Caco-2 (cell line): ENCODE measurements around the gene ARHGAP25. TPM values are rescaled to one million over a fixed set of nuclear protein-coding genes. Genes with fewer than 3 reads are reported as not detected.

Source experiments
- BruUV-seq: library from RNA; stranded (reverse); fragments of 400-500 nt; replicated peaks from 2 replicates; lab custom pipeline; 2021; lab: Mats Ljungman, UMichigan
- CTCF ChIA-PET: fragments of 300-600 bp; sonication (Branson Sonifier 250); formaldehyde crosslinking; loops from one replicate; lab custom pipeline; 2022; ENCODE audit warnings: antibody characterized with exemption; lab: Charles Lee
- POLR2A ChIA-PET: fragments of 300-600 bp; sonication (Branson Sonifier 250); formaldehyde crosslinking; loops from one replicate; lab custom pipeline; 2022; ENCODE audit warnings: antibody characterized with exemption; lab: Charles Lee
- DNase-seq, 2 experiments: peaks; one replicate each; pipeline versions ENCODE4 v3.0.0 to v3.0.0-alpha.2; 2020 to 2022
- H3K27me3 ChIP-seq: replicated peaks from 2 replicates; pipeline ENCODE4 v1.6.0; 2011; ENCODE audit warnings: low read length; ENCODE audit not compliant: control insufficient read depth, insufficient read depth
- H3K36me3 ChIP-seq: 2 replicates; pipeline ENCODE4 v1.5.1; 2011; ENCODE audit warnings: low read length; ENCODE audit not compliant: control insufficient read depth, insufficient read depth
- H3K4me1 ChIP-seq: fragments of 250-450 bp; sonication (Bioruptor Pico); 2 replicates; pipeline ENCODE4 v1.5.1; 2020; ENCODE audit warnings: mild to moderate bottlenecking
- H3K4me3 ChIP-seq: 2 replicates; pipeline ENCODE4 v1.5.1; 2011; ENCODE audit warnings: low read depth, mild to moderate bottlenecking, control low read depth, low read length
- H3K9me3 ChIP-seq: fragments of 250-450 bp; sonication (Bioruptor Pico); 2 replicates; pipeline ENCODE4 v1.5.1; 2020; ENCODE audit warnings: mild to moderate bottlenecking, moderate library complexity
- H3K27ac Mint-ChIP-seq: one replicate; pipeline ENCODE4 v1.8.0; 2022; ENCODE audit warnings: mixed read lengths; ENCODE audit not compliant: unreplicated experiment
- H3K27me3 Mint-ChIP-seq: one replicate; pipeline ENCODE4 v1.8.0; 2022; ENCODE audit warnings: mixed read lengths; ENCODE audit not compliant: insufficient read depth, unreplicated experiment
- H3K36me3 Mint-ChIP-seq: one replicate; pipeline ENCODE4 v1.8.0; 2022; ENCODE audit warnings: mild to moderate bottlenecking, mixed read lengths; ENCODE audit not compliant: insufficient read depth, unreplicated experiment
- H3K4me1 Mint-ChIP-seq: one replicate; pipeline ENCODE4 v1.8.0; 2022; ENCODE audit warnings: low read depth, mixed read lengths; ENCODE audit not compliant: unreplicated experiment
- H3K4me3 Mint-ChIP-seq: one replicate; pipeline ENCODE4 v1.8.0; 2022; ENCODE audit warnings: mild to moderate bottlenecking, moderate library complexity, mixed read lengths; ENCODE audit not compliant: unreplicated experiment
- H3K9me3 Mint-ChIP-seq: one replicate; pipeline ENCODE4 v1.8.0; 2022; ENCODE audit warnings: mixed read lengths; ENCODE audit not compliant: unreplicated experiment
- intact Hi-C: fragments of 100-400 bp; cut with micrococcal nuclease; formaldehyde crosslinking; loops from one replicate; pipeline ENCODE4 v1.10.0; 2022; ENCODE audit not compliant: unreplicated experiment
- total RNA-seq: library from RNA; stranded (reverse); gene quantifications from 2 replicates; pipeline ENCODE4 v1.2.3, GENCODE V29; 2022
- TF ChIP-seq, protein P1 (sequence below), 2 experiments: fragments of 200-600 bp in 1 of 2; IDR thresholded peaks; 1 replicate in 1 of 2; 2 replicates in 1 of 2; pipeline versions ENCODE4 v1.5.1 to v1.8.0; 2011 to 2022; ENCODE audit warnings: antibody characterized with exemption in 1 of 2, control low read depth in 1 of 2, inconsistent platforms in 1 of 2, low read depth in 1 of 2, low read length in 1 of 2, mild to moderate bottlenecking in 1 of 2, moderate library complexity in 1 of 2; ENCODE audit not compliant: insufficient read depth in 1 of 2, severe bottlenecking in 1 of 2, unreplicated experiment in 1 of 2

ARHGAP25 gene
- total RNA-seq, 1 experiment from 2014 or later: 0.48 TPM

DNA sequence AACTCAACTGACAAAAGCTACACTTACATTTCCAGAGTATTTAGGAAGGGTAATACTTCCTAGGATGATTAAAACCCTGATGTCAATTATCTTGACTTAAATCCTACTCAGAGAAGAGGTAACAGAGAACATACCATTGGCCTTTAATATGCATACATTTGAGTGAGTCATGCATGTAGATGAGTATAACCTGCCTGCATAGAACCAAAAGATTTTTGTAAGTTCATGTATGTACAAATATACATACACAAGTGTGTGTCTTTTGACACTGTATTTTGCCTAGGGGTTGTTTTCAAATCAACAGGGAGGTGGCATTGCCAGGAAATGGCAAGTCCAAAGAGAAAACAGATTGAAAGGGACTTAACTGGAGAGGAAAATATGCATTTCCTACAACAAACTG, 130.5 kb downstream of the ARHGAP25 start:
- TF ChIP-seq, protein P1, sequence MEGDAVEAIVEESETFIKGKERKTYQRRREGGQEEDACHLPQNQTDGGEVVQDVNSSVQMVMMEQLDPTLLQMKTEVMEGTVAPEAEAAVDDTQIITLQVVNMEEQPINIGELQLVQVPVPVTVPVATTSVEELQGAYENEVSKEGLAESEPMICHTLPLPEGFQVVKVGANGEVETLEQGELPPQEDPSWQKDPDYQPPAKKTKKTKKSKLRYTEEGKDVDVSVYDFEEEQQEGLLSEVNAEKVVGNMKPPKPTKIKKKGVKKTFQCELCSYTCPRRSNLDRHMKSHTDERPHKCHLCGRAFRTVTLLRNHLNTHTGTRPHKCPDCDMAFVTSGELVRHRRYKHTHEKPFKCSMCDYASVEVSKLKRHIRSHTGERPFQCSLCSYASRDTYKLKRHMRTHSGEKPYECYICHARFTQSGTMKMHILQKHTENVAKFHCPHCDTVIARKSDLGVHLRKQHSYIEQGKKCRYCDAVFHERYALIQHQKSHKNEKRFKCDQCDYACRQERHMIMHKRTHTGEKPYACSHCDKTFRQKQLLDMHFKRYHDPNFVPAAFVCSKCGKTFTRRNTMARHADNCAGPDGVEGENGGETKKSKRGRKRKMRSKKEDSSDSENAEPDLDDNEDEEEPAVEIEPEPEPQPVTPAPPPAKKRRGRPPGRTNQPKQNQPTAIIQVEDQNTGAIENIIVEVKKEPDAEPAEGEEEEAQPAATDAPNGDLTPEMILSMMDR (IDR thresholded peaks at IDR 0.05; ENCODE audit: insufficient read depth in 1 of 2, low read depth in 1 of 2, low read length in 1 of 2, severe bottlenecking in 1 of 2, unreplicated experiment in 1 of 2): no peak

GRCh38 chr2:68870215-68870614, 135.6 kb downstream of the ARHGAP25 start:
- no peaks in the 10 kb centered on the region for H3K36me3 ChIP-seq
- no peaks in the 10 kb centered on the region for H3K9me3 Mint-ChIP-seq
- no peak overlapping the region for H3K27ac Mint-ChIP-seq
- no peaks in the 10 kb centered on the region for H3K4me1 Mint-ChIP-seq
- H3K36me3 Mint-ChIP-seq: no peaks in the 10 kb centered on the region
- H3K4me3 Mint-ChIP-seq: no peak overlapping the region
- CTCF ChIA-PET: no interaction called here
- intact Hi-C loops: no loop called here
- no peaks in the 10 kb centered on the region for H3K9me3 ChIP-seq
- no peaks in the 10 kb centered on the region; the same call in 1 of the 2 replicates for H3K27me3 ChIP-seq
- H3K4me3 ChIP-seq: no peak overlapping the region
- BruUV-seq: no TSS peak
- no peak for DNase-seq
- TF ChIP-seq, protein P1 (IDR thresholded peaks at IDR 0.05; ENCODE audit: insufficient read depth in 1 of 2, low read depth in 1 of 2, low read length in 1 of 2, severe bottlenecking in 1 of 2, unreplicated experiment in 1 of 2): no peak
- H3K4me1 ChIP-seq: no peaks in the 10 kb centered on the region
- no peaks in the 10 kb centered on the region for H3K27me3 Mint-ChIP-seq
- POLR2A ChIA-PET: no interaction called here

More for the DNA sequence above, 130.5 kb downstream of the ARHGAP25 start:
- Histone ChIP-seq H3K4me1 (no peaks in the 10 kb centered on the region), H3K4me3 (no peak overlapping the region), H3K9me3 (no peaks in the 10 kb centered on the region), H3K36me3 (no peaks in the 10 kb centered on the region), H3K27me3 (no peaks in the 10 kb centered on the region)
- no peaks in the 10 kb centered on the region for H3K9me3 Mint-ChIP-seq
- POLR2A ChIA-PET: no interaction called here
- no peak overlapping the region for H3K4me3 Mint-ChIP-seq
- intact Hi-C loops: no loop called here
- DNase-seq: no peak
- CTCF ChIA-PET: no interaction called here
- H3K27ac Mint-ChIP-seq: no peak overlapping the region
- no peaks in the 10 kb centered on the region for H3K4me1 Mint-ChIP-seq
- H3K36me3 Mint-ChIP-seq: no peaks in the 10 kb centered on the region
- BruUV-seq: no TSS peak
- H3K27me3 Mint-ChIP-seq: no peaks in the 10 kb centered on the region

DNA sequence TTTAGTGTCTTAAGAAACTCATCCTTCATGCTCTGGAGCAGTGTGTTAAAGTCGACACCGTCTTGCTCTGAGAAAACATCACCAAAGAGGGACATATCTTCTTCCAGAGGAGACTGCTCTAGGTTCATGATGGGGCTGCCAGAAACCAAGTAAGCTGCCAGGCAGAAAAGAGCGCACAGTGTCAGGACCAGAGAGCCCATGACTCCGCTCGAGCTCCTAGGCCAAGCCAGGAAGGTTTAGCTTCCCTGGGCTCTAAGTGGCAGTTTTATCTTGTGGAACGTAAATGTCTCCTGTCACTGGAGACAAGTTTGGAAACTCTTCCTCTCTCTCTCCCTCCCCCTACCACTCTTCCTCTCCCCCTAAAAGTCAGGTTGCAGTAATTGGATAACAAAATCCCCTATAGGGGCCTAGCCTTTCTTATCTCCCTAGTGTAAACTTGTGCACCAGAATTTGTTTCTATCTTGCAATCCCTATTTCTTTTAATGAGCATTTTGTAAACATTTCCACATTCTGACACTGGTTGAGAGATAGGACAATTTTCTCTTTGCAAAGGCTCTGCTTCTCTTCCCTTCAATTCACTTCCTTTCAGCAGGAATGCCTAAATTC, 136.7 kb downstream of the ARHGAP25 start, which contains the start of gene BMP10:
BMP10 (minus strand) TSS at position 239 of the 606 bp plus-strand sequence; CDS start at position 200, 39 bp downstream.
- Mint-ChIP-seq H3K4me3 (no peak within 1 kb of the TSS), H3K27ac (no peak within 1 kb of the TSS), H3K27me3 (no peaks in the 10 kb centered on the region), H3K9me3 (no peaks in the 10 kb centered on the region), H3K4me1 (no peaks in the 10 kb centered on the region), H3K36me3 (no peaks in the 10 kb centered on the region)
- intact Hi-C loops: no loop called here
- Histone ChIP-seq H3K36me3 (no peaks in the 10 kb centered on the region), H3K4me1 (no peaks in the 10 kb centered on the region), H3K27me3 (no peaks in the 10 kb centered on the region; the same call in 1 of the 2 replicates), H3K9me3 (0 out of 2 replicates have a peak, but pooled peaks cover 3% of the 10 kb centered on the region), H3K4me3 (no peak within 1 kb of the TSS)
- BruUV-seq: no TSS peak
- POLR2A ChIA-PET: no interaction called here
- TF ChIP-seq, protein P1 (IDR thresholded peaks at IDR 0.05; ENCODE audit: insufficient read depth in 1 of 2, low read depth in 1 of 2, low read length in 1 of 2, severe bottlenecking in 1 of 2, unreplicated experiment in 1 of 2): no peak
- CTCF ChIA-PET: no interaction called here
- no peak for DNase-seq

Other genes with a start within 250 kb of the ARHGAP25 start
- gene PROKR1, start 91.2 kb upstream of the ARHGAP25 start, total RNA-seq: 0.09 TPM in 1 of 2 replicates, not detected in the other
- gene BMP10, start 136.6 kb downstream of the ARHGAP25 start, total RNA-seq: not detected in 2 replicates
- not detected in 2 replicates for gene GKN2, start 218.1 kb downstream of the ARHGAP25 start, total RNA-seq
- gene GKN1, start 239.8 kb downstream of the ARHGAP25 start, total RNA-seq: not detected in 2 replicates